Upper lobe of right lung (tissue), 1 donor: ENCODE data around the gene ELMOD3. TPM values are rescaled to one million over a fixed set of nuclear protein-coding genes. Genes with fewer than 3 reads are reported as not detected.
"Not testable (repeated sequence)": the region's sequence is repeated elsewhere in the genome, so short reads cannot be mapped to it uniquely, and the experiment has no call there.

Experiments
- ATAC-seq: fragments of 200-7000 bp; cut with Tn5 transposase; one replicate; pipeline ENCODE4 v1.9.1; 2020; ENCODE audit warnings: mild to moderate bottlenecking, moderate library complexity
- DNase-seq: peaks from one replicate; pipeline ENCODE4 v3.0.0-alpha.2; 2020
- H3K27ac ChIP-seq: fragments of 200-600 bp; one replicate; pipeline ENCODE4 v1.8.0; 2022
- H3K27me3 ChIP-seq: fragments of 200-600 bp; one replicate; pipeline ENCODE4 v1.8.0; 2022; ENCODE audit warnings: mild to moderate bottlenecking
- H3K36me3 ChIP-seq: fragments of 200-600 bp; one replicate; pipeline ENCODE4 v1.8.0; 2022
- H3K4me1 ChIP-seq: fragments of 200-600 bp; one replicate; pipeline ENCODE4 v1.8.0; 2022
- H3K4me3 ChIP-seq: fragments of 200-600 bp; one replicate; pipeline ENCODE4 v1.8.0; 2022; ENCODE audit warnings: mild to moderate bottlenecking
- H3K9me3 ChIP-seq: fragments of 200-600 bp; one replicate; pipeline ENCODE4 v1.8.0; 2022
- intact Hi-C: fragments of 100-400 bp; cut with DNase I; formaldehyde crosslinking; loops from one replicate; pipeline ENCODE4 v1.11.0; 2022
- total RNA-seq: library from RNA; stranded (reverse); fragmentation: NEBNext Ultra II Directional; extraction: Animal tissue kit (Norgen Biotek cat#: 25700); gene quantifications from one replicate; pipeline ENCODE4 v1.2.1, GENCODE V29; 2021
- TF ChIP-seq, protein P1 (sequence below): fragments of 200-600 bp; IDR thresholded peaks from one replicate; pipeline ENCODE4 v1.8.0; 2022; ENCODE audit warnings: antibody characterized with exemption
- donor health status: DM: no; HTN: yes; CAD: no; lungs with severe emphysema.

Gene ELMOD3
- total RNA-seq, 1 donor from 2014 or later = 22.0 TPM

DNA sequence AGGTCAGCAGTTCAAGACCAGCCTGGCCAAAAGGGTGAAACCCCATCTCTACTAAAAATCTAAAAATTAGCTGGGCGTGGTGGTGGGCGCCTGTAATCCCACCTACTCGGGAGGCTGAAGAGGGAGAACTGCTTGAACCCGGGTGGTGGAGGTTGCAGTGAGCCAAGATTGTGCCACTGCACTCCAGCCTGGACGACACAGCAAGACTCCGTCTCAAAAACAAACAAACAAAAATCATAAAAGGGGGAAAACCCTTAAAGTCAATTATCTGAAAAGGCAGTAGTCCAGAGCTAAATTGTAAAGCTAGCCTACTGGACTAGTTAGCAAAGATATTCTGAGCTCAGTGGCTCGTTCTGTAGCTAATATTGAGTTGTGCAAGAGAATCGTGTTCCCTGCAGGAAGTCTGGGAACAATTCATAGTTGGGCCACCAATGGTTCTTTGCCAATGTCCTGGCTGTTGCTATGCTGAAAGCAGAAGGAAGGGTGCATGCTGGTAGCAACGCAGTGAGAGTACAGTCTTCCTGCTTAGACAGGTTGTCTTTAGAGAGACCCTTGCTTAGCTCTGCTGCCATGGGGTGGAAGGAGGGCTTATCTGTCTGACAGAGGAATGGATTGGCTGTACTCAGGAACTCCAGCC lies 31.1 kb upstream of the ELMOD3 start:
- ATAC-seq = no peak
- intact Hi-C loops = no loop called here
- TF ChIP-seq, protein P1, sequence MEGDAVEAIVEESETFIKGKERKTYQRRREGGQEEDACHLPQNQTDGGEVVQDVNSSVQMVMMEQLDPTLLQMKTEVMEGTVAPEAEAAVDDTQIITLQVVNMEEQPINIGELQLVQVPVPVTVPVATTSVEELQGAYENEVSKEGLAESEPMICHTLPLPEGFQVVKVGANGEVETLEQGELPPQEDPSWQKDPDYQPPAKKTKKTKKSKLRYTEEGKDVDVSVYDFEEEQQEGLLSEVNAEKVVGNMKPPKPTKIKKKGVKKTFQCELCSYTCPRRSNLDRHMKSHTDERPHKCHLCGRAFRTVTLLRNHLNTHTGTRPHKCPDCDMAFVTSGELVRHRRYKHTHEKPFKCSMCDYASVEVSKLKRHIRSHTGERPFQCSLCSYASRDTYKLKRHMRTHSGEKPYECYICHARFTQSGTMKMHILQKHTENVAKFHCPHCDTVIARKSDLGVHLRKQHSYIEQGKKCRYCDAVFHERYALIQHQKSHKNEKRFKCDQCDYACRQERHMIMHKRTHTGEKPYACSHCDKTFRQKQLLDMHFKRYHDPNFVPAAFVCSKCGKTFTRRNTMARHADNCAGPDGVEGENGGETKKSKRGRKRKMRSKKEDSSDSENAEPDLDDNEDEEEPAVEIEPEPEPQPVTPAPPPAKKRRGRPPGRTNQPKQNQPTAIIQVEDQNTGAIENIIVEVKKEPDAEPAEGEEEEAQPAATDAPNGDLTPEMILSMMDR = no peak
- Histone ChIP-seq H3K4me1 (peaks cover 46% of the 10 kb centered on the region), H3K36me3 (peaks cover 69% of the 10 kb centered on the region), H3K4me3 (no peak overlapping the region), H3K27me3 (no peaks in the 10 kb centered on the region), H3K27ac (no peak overlapping the region), H3K9me3 (no peaks in the 10 kb centered on the region)
- DNase-seq = no peak

DNA sequence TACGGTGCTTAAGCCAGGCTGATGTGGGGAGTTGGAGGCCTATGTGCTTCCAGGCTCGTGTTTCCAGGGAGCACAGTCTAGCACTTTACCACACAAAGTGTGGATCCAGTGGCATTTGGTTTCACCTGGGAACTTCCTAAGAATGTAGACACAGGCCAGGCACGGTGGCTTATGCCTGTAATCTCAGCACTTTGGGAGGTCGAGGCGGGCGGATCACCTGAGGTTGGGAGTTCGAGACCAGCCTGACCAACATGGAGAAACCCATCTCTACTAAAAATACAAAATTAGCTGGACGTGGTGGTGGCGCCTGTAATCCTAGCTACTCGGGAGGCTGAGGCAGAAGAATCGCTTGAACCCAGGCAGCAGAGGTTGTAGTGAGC lies 30.6 kb upstream of the ELMOD3 start:
- H3K27me3 ChIP-seq, H3K9me3 ChIP-seq, DNase-seq, ATAC-seq, H3K27ac ChIP-seq, intact Hi-C loops, H3K4me3 ChIP-seq: not testable (repeated sequence)
- Histone ChIP-seq H3K4me1 (peaks cover 46% of the 10 kb centered on the region), H3K36me3 (peaks cover 65% of the 10 kb centered on the region)

DNA sequence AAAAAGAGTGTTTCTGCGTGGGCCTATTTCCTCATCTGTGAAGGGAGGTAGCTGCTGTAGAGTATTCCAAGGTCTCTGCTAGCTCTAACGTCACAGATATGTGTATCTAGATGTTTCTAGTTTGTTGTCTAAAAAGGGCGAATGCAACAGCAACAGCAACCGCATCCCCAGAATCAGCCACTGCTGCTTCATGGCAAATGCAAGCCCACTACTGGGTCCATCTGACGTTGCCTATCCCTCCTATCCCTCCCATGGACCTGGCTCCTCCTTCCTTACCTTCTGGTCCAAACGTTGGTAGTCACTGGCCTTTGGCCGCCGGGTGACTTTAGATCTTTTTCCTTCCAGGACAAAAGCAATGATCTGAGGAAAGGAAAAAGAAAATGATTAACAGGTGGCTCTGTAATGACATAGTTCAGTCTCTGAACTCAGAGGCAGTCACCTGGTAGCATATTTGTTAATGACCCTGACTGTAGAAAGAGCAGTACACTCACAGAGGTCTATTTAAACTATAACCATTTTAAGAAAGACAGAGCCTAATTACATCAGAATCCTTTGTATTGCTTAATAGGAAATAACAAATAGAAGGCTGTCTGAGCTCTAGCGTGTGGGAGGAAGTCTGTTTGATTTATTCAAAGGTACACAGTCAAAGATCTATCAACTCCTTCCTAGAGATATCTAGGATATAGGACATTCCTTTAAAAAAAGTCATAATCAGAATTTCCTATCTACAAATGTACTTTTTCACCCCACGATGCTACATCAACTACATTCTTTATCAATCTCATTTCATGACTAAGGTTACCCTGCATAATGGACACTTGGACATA lies 29.7 kb upstream of the ELMOD3 start:
- DNase-seq = no peak
- Histone ChIP-seq H3K9me3 (no peaks in the 10 kb centered on the region), H3K4me3 (peak overlapping the region; percentile 75), H3K4me1 (peaks cover 46% of the 10 kb centered on the region), H3K27me3 (no peaks in the 10 kb centered on the region), H3K36me3 (peaks cover 57% of the 10 kb centered on the region), H3K27ac (no peak overlapping the region)
- no peak for ATAC-seq
- TF ChIP-seq, protein P1 = no peak
- intact Hi-C loops = no loop called here

DNA sequence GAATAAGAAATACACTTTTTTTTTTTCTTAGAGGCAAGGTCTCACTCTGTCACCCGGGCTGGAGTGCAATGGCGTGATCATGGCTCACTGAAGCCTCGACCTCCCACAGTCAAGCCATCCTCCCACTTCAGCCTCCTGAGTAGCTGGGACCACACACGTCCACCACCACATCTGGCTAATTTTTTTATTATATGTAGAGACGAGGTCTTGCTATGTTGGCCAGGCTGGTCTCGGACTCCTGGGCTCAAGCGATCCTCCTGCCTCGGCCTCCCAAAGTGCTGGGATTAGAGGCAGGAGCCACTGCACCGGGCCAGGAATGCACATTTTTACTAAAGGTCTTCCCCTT lies 29.1 kb upstream of the ELMOD3 start:
- H3K36me3 ChIP-seq = peaks cover 51% of the 10 kb centered on the region
- peaks cover 46% of the 10 kb centered on the region for H3K4me1 ChIP-seq
- peak overlapping the region; percentile 75 for H3K4me3 ChIP-seq
- TF ChIP-seq, protein P1 = no peak
- intact Hi-C loops = no loop called here
- DNase-seq = no peak
- H3K9me3 ChIP-seq = no peaks in the 10 kb centered on the region
- no peaks in the 10 kb centered on the region for H3K27me3 ChIP-seq
- no peak overlapping the region for H3K27ac ChIP-seq
- ATAC-seq = no peak

DNA sequence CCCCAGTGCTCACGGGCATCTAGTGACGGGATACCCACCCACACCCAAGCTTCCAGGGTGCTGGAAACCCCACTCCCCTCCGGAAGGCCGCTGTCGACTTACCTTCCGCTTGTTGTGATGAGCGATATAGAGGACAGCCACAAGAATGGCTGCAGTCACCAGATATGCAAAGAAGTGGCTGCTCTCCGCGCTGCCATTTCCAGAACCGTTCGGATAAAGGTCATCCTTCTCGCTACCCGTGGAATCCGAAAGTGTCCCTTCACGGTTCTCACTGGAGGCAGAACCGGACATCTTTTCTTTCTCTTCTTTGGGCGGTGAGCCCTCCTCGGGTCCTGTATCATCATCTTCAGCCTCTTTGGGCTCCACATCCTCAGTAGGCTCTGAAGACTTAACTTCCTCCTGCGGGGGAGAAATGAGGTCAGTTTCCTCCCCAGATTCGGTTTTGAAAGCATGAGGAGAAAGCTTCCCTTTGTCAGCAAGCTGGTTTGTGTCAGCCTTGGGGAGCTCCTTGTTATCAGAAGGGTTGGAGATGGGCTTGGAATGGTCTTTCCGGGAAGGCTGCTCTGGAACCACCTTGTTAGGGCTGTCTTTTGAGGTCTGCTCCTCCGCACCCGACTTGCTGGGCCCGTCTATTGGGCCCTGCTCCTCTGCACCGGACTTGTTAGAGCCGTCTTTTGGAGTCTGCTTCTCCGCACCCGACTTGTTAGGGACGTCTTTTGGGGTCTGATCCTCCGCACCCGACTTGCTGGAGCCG lies 28.0 kb upstream of the ELMOD3 start:
- ATAC-seq (peak; percentile 36), DNase-seq (no peak)
- intact Hi-C loops = no loop called here
- Histone ChIP-seq H3K4me1 (peaks cover 41% of the 10 kb centered on the region), H3K36me3 (peaks cover 39% of the 10 kb centered on the region), H3K9me3 (no peaks in the 10 kb centered on the region), H3K4me3 (peak overlapping the region; percentile 75), H3K27ac (peak overlapping the region; percentile 98), H3K27me3 (no peaks in the 10 kb centered on the region)
- TF ChIP-seq, protein P1 = no peak
